Measurements from ENCODE around the gene RAD18.

Gene RAD18

DNA sequence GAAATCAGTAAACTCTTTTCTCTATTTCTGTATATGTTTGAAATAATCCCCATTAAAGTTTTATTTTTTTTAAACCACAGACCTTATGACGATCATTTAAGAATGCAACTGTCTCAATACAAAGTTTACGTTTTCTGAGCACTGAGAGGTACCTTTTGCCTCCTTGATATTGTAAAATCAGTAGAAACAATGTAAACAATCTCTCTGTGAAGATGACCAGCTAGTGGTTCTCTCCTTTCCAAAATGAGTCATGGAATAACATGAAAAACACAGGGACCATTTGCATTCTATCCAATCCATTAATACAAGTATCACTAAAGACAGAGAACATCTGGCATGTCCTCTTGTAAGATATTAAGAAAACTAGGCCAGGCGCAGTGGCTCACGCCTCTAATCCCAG lies 48.8 kb downstream of the RAD18 start:
- no peak for TF ChIP-seq EP300 (IDR thresholded peaks at IDR 0.05; ENCODE audit: borderline replicate concordance)
- TF ChIP-seq TCF12 (IDR thresholded peaks at IDR 0.05; ENCODE audit: low read depth), result no peak
- TF ChIP-seq CEBPB (IDR thresholded peaks at IDR 0.05), result no peak
- no peak for TF ChIP-seq TAF1 (IDR thresholded peaks at IDR 0.05; ENCODE audit: low read depth)
- TF ChIP-seq ZBTB7A (IDR thresholded peaks at IDR 0.05; ENCODE audit: low read depth), result no peak
- TF ChIP-seq, protein P1, sequence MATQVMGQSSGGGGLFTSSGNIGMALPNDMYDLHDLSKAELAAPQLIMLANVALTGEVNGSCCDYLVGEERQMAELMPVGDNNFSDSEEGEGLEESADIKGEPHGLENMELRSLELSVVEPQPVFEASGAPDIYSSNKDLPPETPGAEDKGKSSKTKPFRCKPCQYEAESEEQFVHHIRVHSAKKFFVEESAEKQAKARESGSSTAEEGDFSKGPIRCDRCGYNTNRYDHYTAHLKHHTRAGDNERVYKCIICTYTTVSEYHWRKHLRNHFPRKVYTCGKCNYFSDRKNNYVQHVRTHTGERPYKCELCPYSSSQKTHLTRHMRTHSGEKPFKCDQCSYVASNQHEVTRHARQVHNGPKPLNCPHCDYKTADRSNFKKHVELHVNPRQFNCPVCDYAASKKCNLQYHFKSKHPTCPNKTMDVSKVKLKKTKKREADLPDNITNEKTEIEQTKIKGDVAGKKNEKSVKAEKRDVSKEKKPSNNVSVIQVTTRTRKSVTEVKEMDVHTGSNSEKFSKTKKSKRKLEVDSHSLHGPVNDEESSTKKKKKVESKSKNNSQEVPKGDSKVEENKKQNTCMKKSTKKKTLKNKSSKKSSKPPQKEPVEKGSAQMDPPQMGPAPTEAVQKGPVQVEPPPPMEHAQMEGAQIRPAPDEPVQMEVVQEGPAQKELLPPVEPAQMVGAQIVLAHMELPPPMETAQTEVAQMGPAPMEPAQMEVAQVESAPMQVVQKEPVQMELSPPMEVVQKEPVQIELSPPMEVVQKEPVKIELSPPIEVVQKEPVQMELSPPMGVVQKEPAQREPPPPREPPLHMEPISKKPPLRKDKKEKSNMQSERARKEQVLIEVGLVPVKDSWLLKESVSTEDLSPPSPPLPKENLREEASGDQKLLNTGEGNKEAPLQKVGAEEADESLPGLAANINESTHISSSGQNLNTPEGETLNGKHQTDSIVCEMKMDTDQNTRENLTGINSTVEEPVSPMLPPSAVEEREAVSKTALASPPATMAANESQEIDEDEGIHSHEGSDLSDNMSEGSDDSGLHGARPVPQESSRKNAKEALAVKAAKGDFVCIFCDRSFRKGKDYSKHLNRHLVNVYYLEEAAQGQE (IDR thresholded peaks at IDR 0.05; ENCODE audit: low read depth), result no peak
- TF ChIP-seq, protein P2, sequence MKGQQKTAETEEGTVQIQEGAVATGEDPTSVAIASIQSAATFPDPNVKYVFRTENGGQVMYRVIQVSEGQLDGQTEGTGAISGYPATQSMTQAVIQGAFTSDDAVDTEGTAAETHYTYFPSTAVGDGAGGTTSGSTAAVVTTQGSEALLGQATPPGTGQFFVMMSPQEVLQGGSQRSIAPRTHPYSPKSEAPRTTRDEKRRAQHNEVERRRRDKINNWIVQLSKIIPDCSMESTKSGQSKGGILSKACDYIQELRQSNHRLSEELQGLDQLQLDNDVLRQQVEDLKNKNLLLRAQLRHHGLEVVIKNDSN (IDR thresholded peaks at IDR 0.05), result no peak
- no peak for TF ChIP-seq EGR1 (IDR thresholded peaks at IDR 0.05)
- TF ChIP-seq CREB1 (IDR thresholded peaks at IDR 0.05; ENCODE audit: low read depth), result no peak
- no peak for TF ChIP-seq RAD21 (IDR thresholded peaks at IDR 0.05; ENCODE audit: low read depth)
- no peak for TF ChIP-seq FOXM1 (IDR thresholded peaks at IDR 0.05; ENCODE audit: borderline replicate concordance, low read depth)
- no peak for TF ChIP-seq YY1 (IDR thresholded peaks at IDR 0.05; ENCODE audit: low read depth)
- TF ChIP-seq, protein P3, sequence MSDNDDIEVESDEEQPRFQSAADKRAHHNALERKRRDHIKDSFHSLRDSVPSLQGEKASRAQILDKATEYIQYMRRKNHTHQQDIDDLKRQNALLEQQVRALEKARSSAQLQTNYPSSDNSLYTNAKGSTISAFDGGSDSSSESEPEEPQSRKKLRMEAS (IDR thresholded peaks at IDR 0.05), result no peak
- no peak for TF ChIP-seq NFIC (IDR thresholded peaks at IDR 0.05)
- TF ChIP-seq TEAD4 (IDR thresholded peaks at IDR 0.05), result no peak

DNA sequence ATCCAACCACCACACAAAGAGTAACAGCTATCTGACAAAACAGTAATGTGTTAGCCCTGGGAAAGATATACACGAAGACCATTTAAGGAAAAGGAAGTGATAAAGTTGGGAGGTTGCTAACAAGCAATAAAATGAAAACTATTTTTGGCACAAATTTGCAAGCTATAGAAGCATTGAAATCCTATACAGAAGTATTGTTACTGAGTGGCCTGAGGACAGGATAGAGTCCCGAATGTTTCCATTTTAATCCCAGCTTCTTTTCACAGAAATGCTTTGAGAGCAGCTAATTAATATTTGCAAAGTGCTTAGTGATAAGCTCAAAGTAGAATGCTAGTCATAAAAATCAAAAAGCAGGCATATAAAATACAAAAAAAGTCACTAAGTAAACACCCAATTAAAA lies 51.5 kb downstream of the RAD18 start:
- TF ChIP-seq CREB1 (IDR thresholded peaks at IDR 0.05; ENCODE audit: low read depth), result no peak
- TF ChIP-seq FOXM1 (IDR thresholded peaks at IDR 0.05; ENCODE audit: borderline replicate concordance, low read depth), result no peak
- TF ChIP-seq, protein P3 (IDR thresholded peaks at IDR 0.05), result no peak

DNA sequence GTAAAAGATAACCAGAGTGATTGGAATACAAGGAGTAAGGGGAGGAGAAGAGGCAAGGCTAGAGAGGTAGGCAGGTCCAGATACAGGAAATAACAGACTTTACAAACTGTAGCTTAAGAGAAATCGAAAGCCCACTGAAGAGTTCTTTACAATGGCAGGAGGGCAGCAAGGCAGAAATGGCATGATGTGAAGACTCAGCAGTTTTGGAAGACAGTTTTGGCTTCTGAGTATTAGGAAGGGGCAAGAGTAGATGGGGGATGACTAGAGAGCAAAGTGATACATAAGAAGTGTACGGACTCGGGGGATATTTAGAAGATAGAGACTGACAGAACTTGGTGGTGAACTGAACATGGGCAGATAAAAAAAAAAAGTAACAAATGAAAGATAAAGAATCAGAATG lies 54.1 kb downstream of the RAD18 start:
- TF ChIP-seq FOXM1 (IDR thresholded peaks at IDR 0.05; ENCODE audit: borderline replicate concordance, low read depth) (no peak), CEBPB (IDR thresholded peaks at IDR 0.05) (no peak), ZBTB7A (IDR thresholded peaks at IDR 0.05; ENCODE audit: low read depth) (no peak), TAF1 (IDR thresholded peaks at IDR 0.05; ENCODE audit: low read depth) (no peak), CREB1 (IDR thresholded peaks at IDR 0.05; ENCODE audit: low read depth) (no peak), EGR1 (IDR thresholded peaks at IDR 0.05) (no peak), RAD21 (IDR thresholded peaks at IDR 0.05; ENCODE audit: low read depth) (no peak), NFIC (IDR thresholded peaks at IDR 0.05) (no peak), YY1 (IDR thresholded peaks at IDR 0.05; ENCODE audit: low read depth) (no peak), TCF12 (IDR thresholded peaks at IDR 0.05; ENCODE audit: low read depth) (no peak), EP300 (IDR thresholded peaks at IDR 0.05; ENCODE audit: borderline replicate concordance) (no peak), TEAD4 (IDR thresholded peaks at IDR 0.05) (no peak)
- TF ChIP-seq, protein P1 (IDR thresholded peaks at IDR 0.05; ENCODE audit: low read depth), result no peak
- TF ChIP-seq, protein P3 (IDR thresholded peaks at IDR 0.05), result no peak
- TF ChIP-seq, protein P2 (IDR thresholded peaks at IDR 0.05), result no peak

DNA sequence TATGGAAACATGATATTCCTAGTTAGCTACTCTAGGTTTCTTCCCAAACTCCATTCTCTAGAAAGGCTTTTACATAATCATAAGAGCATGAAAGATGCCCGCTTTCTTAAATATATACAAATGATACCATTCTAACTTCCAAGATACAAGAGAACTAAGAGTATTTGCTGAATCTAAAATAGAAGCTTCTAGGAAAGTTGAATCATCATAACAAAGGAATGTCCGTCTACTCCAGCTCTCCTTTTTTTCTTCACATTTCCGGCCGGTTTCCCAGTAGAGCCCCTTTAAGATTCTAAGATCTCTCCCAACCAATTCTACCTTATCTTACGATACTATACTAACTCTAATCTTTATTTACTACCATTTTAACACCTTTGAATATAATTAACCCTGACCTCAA lies 60.1 kb downstream of the RAD18 start:
- no peak for TF ChIP-seq CREB1 (IDR thresholded peaks at IDR 0.05; ENCODE audit: low read depth)
- no peak for TF ChIP-seq TCF12 (IDR thresholded peaks at IDR 0.05; ENCODE audit: low read depth)
- TF ChIP-seq, protein P1 (IDR thresholded peaks at IDR 0.05; ENCODE audit: low read depth), result no peak
- TF ChIP-seq, protein P3 (IDR thresholded peaks at IDR 0.05), result no peak
- TF ChIP-seq EP300 (IDR thresholded peaks at IDR 0.05; ENCODE audit: borderline replicate concordance), result no peak
- TF ChIP-seq TAF1 (IDR thresholded peaks at IDR 0.05; ENCODE audit: low read depth), result no peak
- TF ChIP-seq NFIC (IDR thresholded peaks at IDR 0.05), result no peak
- no peak for TF ChIP-seq FOXM1 (IDR thresholded peaks at IDR 0.05; ENCODE audit: borderline replicate concordance, low read depth)
- TF ChIP-seq CEBPB (IDR thresholded peaks at IDR 0.05), result no peak
- TF ChIP-seq EGR1 (IDR thresholded peaks at IDR 0.05), result no peak
- TF ChIP-seq, protein P2 (IDR thresholded peaks at IDR 0.05), result no peak
- no peak for TF ChIP-seq YY1 (IDR thresholded peaks at IDR 0.05; ENCODE audit: low read depth)
- TF ChIP-seq ZBTB7A (IDR thresholded peaks at IDR 0.05; ENCODE audit: low read depth), result no peak
- TF ChIP-seq TEAD4 (IDR thresholded peaks at IDR 0.05), result no peak
- TF ChIP-seq RAD21 (IDR thresholded peaks at IDR 0.05; ENCODE audit: low read depth), result no peak
